Effector memory CD4-positive, alpha-beta T cell (primary cell): ENCODE results near the gene ST6GAL1.
"Not testable (repeated sequence)": the region's sequence is repeated elsewhere in the genome, so short reads cannot be mapped to it uniquely, and the experiment has no call there.

Experiments
- DNase-seq, 3 donors: peaks; one replicate each; pipeline ENCODE4 v3.0.0-alpha.2; 2020
- H3K27ac ChIP-seq: 2 replicates; pipeline ENCODE4 v1.7.0; 2013; ENCODE audit warnings: mild to moderate bottlenecking, low read length, moderate library complexity; ENCODE audit not compliant: insufficient read depth, poor library complexity, severe bottlenecking
- H3K27me3 ChIP-seq: replicated peaks from 2 replicates; pipeline ENCODE4 v1.7.0; 2013; ENCODE audit warnings: mild to moderate bottlenecking, low read length; ENCODE audit not compliant: insufficient read depth, control insufficient read depth, poor library complexity, severe bottlenecking
- H3K36me3 ChIP-seq: 2 replicates; pipeline ENCODE4 v1.7.0; 2013; ENCODE audit warnings: mild to moderate bottlenecking, low read length, moderate library complexity; ENCODE audit not compliant: control insufficient read depth, insufficient read depth
- H3K4me1 ChIP-seq: 2 replicates; pipeline ENCODE4 v1.7.0; 2013; ENCODE audit warnings: low read length, mild to moderate bottlenecking; ENCODE audit not compliant: control insufficient read depth, insufficient read depth, poor library complexity, severe bottlenecking
- H3K4me3 ChIP-seq: 2 replicates; pipeline ENCODE4 v1.7.0; 2013; ENCODE audit warnings: low read length, low read depth, mild to moderate bottlenecking; ENCODE audit not compliant: insufficient read depth, poor library complexity, severe bottlenecking
- H3K9me3 ChIP-seq: 2 replicates; pipeline ENCODE4 v1.7.0; 2013; ENCODE audit warnings: mild to moderate bottlenecking, low read length, moderate library complexity; ENCODE audit not compliant: control insufficient read depth

ST6GAL1 gene

GRCh38 chr3:186893071-186893470, 37.3 kb upstream of the ST6GAL1 start:
- H3K4me1 ChIP-seq, H3K4me3 ChIP-seq, H3K9me3 ChIP-seq, H3K27ac ChIP-seq, H3K27me3 ChIP-seq, DNase-seq, H3K36me3 ChIP-seq: not testable (repeated sequence)

- no peak overlapping the region for H3K27ac ChIP-seq
- no peaks in the 10 kb centered on the region for H3K27me3 ChIP-seq
- no peak for DNase-seq
- H3K36me3 ChIP-seq, result no peaks in the 10 kb centered on the region
- no peaks in the 10 kb centered on the region for H3K4me1 ChIP-seq
- no peak overlapping the region for H3K4me3 ChIP-seq
- no peaks in the 10 kb centered on the region for H3K9me3 ChIP-seq
Measured at GRCh38 chr3:186895406-186895805, 34.9 kb upstream of the ST6GAL1 start.

DNA sequence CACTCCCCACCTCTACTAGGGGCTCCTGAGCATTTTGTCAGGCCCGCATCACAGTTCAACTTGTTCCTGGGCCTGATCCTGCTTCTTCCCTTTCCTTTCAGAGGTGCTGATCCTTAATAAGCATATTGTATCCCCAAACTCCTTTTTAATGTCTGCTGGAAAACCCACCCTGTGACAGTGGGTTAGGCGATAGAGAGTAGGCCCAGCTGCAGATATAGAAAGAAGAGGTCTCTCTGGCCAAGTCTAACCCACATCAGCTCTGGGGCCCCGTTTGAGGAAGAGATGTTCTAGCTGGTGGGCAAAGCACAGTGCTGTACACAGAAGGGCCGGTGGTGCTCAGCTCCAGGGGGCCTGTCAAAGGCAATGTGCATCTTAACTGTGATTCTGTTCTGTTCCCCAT, 34.3 kb upstream of the ST6GAL1 start:
- H3K9me3 ChIP-seq, result no peaks in the 10 kb centered on the region
- H3K4me3 ChIP-seq, result no peak overlapping the region
- H3K4me1 ChIP-seq, result peaks cover 5% of the 10 kb centered on the region
- no peak for DNase-seq
- H3K27me3 ChIP-seq, result no peaks in the 10 kb centered on the region
- no peak overlapping the region for H3K27ac ChIP-seq
- no peaks in the 10 kb centered on the region for H3K36me3 ChIP-seq

DNA sequence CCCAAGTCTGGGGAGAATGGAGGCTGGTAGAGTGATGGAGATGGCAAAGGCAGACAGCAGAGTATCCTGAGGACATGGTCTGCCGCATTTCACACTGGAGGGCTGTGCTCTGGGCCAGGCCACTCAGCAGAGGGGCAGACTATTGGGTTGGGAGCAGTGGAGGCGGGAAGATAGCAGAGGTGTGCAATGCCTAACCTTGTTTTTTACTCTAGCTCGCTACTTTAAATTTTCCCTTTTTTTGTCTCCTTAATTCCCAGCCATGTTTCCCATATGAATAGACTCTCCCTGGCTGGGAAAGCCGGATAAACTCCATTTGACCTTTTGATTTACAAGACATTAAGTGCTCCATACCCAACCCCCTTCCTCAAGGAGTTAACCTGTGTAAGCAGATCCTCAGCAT, 33.5 kb upstream of the ST6GAL1 start:
- H3K4me1 ChIP-seq, result peaks cover 13% of the 10 kb centered on the region
- H3K27ac ChIP-seq, result no peak overlapping the region
- H3K36me3 ChIP-seq, result no peaks in the 10 kb centered on the region
- H3K4me3 ChIP-seq, result no peak overlapping the region
- DNase-seq, result no peak
- no peaks in the 10 kb centered on the region for H3K9me3 ChIP-seq
- no peaks in the 10 kb centered on the region for H3K27me3 ChIP-seq

DNA sequence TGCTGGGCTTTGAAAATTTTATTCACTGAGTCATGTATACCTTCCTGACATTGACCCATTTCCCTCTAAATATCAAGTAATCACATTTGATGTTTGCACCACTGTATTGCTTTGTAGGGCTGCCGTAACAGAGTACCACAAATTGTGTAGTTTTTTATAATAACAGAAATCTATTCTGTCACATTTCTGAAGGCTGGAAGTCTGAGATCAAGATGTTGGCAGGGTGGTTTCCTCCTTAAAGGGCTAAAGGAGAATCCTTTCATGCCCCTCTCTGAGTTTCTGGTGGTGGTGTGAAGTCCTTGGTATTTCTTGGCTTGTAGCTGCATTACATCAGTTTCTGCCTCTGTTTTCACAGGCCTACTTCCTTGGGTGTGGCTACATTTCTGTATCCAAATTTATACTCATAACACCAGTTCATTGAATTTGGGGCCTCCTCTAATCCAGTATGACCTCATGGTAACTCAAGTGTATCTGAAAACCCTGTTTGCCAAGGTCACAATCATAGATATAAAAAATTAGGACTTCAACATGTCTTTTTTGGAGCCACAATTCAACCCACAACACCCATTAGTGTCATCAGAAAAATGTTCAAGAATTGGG, 29.1 kb upstream of the ST6GAL1 start:
- H3K9me3 ChIP-seq, result no peaks in the 10 kb centered on the region
- no peaks in the 10 kb centered on the region for H3K36me3 ChIP-seq
- H3K27ac ChIP-seq, result peak overlapping the region; percentile 13
- DNase-seq, result no peak
- H3K27me3 ChIP-seq, result no peaks in the 10 kb centered on the region
- H3K4me3 ChIP-seq, result no peak overlapping the region
- H3K4me1 ChIP-seq, result peaks cover 13% of the 10 kb centered on the region

- Histone ChIP-seq H3K9me3 (no peaks in the 10 kb centered on the region), H3K4me1 (peaks cover 13% of the 10 kb centered on the region), H3K36me3 (no peaks in the 10 kb centered on the region), H3K27ac (no peak overlapping the region), H3K27me3 (no peaks in the 10 kb centered on the region), H3K4me3 (no peak overlapping the region)
- no peak for DNase-seq
Measured at GRCh38 chr3:186902154-186902553, 28.2 kb upstream of the ST6GAL1 start.

- no peaks in the 10 kb centered on the region for H3K9me3 ChIP-seq
- H3K4me1 ChIP-seq, result peaks cover 14% of the 10 kb centered on the region
- no peak overlapping the region for H3K4me3 ChIP-seq
- no peak for DNase-seq
- H3K27ac ChIP-seq, result no peak overlapping the region
- H3K36me3 ChIP-seq, result no peaks in the 10 kb centered on the region
- H3K27me3 ChIP-seq, result no peaks in the 10 kb centered on the region
Measured at GRCh38 chr3:186902713-186903112, 27.6 kb upstream of the ST6GAL1 start.

DNA sequence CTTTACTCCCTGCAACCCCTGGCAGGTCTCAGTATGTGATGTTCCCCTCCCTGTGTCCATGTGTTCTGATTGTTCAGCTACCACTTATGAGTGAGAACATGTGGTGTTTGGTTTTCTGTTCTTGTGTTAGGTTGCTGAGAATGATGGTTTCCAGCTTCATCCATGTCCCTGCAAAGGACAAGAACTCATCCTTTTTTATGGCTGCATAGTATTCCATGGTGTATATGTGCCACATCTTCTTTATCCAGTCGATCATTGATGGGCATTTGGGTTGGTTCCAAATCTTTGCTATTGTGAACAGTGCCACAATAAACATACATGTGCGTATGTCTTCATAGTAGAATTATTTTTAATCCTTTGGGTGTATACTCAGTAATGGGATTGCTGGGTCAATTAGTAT, 26.6 kb upstream of the ST6GAL1 start:
- H3K27me3 ChIP-seq, H3K36me3 ChIP-seq, H3K9me3 ChIP-seq, H3K27ac ChIP-seq, H3K4me3 ChIP-seq, DNase-seq: not testable (repeated sequence)
- H3K4me1 ChIP-seq, result peaks cover 16% of the 10 kb centered on the region

GRCh38 chr3:186907075-186907474, 23.3 kb upstream of the ST6GAL1 start:
- not testable (repeated sequence) for H3K27me3 ChIP-seq, DNase-seq

GRCh38 chr3:186909078-186909853, 21.1 kb upstream of the ST6GAL1 start:
- peak overlapping the region; percentile 74 for H3K27ac ChIP-seq
- peak; percentile 67 to 70 (median 67) for DNase-seq
- H3K36me3 ChIP-seq, result no peaks in the 10 kb centered on the region
- no peaks in the 10 kb centered on the region for H3K9me3 ChIP-seq
- no peaks in the 10 kb centered on the region for H3K27me3 ChIP-seq
- H3K4me3 ChIP-seq, result peak overlapping the region; percentile 3
- H3K4me1 ChIP-seq, result peaks cover 6% of the 10 kb centered on the region

More at GRCh38 chr3:186907075-186907474, 23.3 kb upstream of the ST6GAL1 start:
- not testable (repeated sequence) for H3K36me3 ChIP-seq, H3K4me3 ChIP-seq, H3K9me3 ChIP-seq, H3K27ac ChIP-seq, H3K4me1 ChIP-seq
